ENCODE results near the gene DCXR.

Gene DCXR

DNA sequence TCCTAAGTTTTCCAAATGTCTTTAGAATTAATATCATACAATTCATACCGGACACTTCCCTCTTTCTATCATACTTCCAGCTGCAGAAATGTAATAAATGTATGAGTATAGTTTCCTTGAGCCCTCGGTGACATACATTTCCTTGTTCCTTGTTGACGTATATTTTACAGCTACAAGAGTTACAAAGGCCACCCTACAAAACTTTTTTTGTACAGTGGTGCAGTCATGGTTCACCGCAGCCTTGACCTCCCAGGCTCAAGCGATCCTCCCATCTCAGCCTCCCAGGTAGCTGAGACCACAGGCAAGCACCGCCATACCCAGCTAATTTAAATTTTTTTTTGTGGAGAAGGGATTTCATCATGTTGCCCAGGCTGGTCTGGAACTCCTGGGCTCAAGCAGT lies 35.3 kb upstream of the DCXR start:
- no peak for DNase-seq

DNA sequence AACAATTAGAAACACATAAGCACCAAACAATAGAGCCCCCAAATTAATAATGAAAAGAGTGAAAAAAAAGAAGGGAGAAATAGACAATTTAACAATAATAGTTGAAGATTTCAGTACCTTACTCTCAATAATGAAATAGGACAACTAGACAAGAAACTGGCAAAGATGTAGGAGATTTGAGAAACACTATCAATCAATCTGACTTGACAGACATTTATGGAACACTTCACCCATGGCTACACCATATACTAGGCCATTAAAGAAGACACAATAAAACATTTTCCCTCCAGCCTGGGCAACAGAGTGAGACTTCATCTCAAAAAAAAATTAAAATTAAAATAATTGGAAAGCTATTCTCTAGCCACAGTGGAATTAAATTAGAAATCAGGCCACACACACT lies 33.1 kb upstream of the DCXR start:
- DNase-seq, result no peak

DNA sequence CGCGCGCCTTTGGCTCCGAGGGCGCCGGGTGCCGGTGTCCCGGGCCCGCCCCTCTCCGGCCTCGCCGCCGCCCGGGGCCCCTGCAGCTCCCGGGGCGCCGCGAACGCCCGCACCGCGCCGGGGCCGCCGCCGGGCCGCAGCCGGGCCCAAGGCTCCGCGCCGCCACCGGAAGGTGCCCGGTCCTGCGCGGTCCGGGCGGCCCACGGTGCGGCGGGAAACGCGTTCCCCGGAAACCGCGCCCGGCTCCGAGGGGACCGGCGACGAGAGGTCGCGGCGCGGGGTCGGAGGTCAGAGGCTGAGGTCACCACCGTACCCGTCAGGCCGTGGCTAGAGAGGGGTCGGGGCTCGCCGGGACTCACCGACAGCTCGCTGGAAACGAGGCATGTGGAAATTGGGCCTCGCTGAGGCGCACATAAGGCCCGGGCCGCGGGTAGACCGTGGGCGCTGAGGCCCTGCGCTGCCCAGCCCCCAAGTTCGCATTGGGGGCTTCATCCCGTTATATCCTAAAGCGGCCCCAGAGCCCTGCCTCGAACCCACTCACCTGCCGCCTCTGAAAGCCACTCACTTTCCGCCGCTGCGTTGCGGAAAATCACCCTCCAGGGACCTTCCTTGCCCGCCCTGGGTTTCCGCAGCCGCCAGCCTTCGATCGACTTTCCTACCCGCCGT lies 28.3 kb upstream of the DCXR start, which contains the start of gene DUS1L:
TSS of gene DUS1L (minus strand) at position 167 of the 666 bp plus-strand sequence. CDS start 745 bp downstream, outside the sequence.
- peak; percentile 77 for DNase-seq

DNA sequence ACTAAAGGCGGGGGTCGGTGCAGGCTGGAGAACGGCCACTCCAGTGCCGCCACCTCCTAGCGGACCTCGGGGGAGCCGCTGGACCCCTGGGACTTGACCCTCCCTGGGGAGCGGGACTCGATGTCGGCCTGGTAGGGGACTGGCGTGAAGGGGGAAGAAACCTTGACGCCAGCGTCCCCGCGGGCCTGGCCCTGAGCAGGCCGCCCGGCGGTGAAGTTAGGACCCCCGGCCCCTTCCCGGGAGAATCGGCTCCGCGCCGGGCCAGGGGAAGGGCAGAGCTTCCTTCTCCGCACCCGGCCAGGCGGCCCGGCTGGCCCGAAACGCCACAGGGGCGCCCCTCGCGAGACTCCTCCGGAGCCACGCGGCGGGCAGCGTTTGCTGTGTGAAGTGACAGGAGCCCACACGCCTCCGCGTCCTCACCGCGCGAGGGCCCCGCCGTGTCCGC lies 27.7 kb upstream of the DCXR start:
- DNase-seq, result peak; percentile 51

DNA sequence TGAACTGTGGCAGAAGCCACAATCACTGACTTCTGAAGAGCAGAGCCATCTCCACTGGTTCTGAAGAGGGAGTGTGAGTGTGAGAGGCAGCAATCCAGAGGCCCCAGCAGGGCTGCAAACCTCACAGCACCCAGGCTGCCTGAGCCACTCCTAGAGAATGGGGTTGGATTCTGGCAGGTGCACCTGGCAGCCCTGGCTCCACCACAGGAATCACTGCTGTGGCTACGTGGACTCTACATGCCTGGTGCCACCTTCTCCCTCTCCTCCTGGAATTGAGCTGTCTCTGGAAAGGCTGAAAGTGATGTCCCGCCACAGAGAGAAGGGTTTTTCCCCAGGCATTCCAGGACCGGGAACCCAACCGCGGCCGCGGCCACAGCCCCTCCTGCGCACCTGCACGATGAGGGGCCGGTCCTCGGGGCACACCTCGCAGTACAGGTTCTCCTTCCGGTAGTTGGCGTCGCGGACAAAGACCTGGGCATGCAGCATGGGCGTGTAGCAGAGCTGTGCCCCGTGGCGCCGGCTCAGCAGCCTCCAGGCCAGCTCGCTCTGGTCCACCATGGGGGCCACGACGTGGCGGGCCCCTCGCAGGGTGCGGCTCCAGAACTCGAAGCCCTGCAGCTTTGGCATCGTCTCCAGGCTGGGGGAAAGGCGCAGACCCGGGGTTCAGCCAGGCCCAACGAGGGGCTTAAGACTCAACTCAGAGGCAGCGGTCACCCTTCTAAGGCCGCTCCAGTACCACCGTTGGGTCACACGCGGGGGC lies 27.1 kb upstream of the DCXR start:
- DNase-seq, result no peak

DNA sequence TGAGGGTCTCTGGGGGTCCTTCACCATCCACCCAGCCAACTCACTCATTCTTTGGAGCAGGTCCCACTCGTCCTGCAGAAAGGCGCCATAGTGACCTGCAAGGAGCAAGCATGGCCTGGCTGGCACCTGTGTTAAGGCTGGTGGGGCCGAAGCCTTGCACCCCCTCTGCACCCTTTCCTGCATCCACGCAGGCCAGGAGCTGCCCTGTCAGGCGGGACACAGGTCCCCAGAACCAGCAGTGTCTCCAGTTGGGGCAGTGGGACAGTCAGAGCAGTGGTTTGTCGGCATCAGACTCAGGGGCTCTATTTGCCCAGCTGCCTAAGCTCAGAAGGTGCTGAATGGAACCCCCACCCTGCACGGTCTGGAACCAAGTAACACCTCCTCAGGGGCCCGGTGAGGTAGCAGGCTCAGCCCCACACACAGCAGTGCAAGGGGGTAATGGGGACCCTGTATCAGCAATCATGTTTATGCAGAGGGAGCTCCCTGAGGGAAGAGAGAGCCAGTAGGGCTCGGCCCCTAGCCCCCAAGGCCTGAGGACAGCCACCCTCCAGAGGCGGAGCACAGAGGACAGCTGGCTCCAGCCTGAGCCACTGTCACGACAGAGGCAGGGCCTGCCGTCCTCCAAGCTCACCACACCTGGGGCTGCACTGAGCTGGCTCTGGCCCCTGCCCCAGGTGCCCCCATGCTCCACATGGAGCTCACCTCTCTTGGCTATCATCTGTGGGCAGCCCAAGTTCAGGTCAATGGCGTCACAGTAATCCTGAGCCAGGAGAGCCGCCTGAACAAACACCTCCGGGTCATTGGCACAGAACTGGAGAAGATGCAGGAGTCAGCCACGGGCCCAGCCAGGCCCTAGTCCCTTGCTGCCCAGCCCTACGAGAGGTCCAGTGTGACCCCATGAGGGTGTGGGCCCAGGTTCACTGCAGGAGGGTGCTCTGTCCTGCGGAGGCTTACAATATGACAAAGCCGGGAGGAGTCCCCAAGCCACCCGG lies 26.2 kb upstream of the DCXR start:
- DNase-seq, result peak; percentile 1

DNA sequence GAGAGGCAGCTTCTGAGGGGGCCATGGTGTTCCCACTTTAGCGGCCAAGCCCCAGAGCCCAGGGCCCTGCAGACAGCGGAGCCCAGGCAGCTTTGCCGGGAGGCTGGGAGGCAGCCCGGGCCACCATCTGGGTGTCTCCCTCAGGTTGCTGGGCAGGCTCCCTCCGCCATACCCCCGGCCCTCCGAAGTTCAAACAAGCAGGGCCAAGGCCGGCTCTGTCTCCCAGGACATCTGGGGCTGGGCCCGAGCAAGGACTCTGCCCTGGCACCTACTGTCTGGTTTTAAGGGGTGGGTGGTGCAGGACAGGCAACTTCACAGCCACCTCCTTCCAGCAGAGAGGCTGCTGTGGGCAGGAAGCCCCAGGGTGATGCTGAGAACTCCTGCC lies 25.5 kb upstream of the DCXR start:
- DNase-seq, result peak; percentile 2

DNA sequence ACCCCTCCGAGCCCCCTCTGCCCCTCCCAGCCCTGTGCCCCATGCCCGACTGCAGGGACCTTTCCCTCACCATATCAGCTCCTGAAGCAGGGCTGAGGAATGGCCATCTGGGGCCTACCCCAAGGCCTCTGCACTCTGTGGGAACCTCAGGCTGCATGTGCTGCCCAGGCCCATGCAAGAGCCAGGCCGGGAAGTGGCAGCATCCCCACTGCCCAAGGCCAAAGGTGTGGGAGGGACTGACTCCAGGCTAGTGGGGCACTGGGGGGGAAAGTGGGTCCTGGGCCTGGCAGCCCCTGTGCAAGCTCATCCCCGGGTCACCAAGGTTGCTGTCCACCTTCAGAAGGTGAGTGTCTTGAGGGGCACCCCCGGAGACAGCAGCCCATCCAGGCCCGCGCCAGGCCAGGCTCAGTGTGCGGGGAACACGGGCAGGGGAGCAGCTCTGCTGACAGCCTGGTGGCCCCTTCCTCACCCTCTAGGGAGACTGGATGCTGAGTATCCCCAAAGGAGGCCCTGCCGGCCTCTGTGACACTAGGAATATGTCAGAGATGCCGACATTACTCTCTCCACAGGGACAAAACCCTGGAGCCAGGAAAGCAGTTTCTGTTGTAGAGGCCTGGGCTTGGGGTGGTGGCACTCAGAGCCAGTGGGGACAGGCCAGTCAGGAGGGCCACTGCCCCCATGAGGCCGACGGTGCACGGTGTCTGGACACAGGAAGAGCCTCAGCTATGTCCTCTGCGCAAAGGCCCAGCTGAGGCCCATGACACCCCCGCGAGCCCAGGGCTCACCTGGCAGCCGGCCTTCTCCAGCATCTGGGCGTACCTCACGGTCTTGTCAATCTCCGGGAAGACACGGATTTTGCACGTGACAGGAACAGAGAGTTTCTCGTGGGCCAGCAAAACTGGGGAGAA lies 24.8 kb upstream of the DCXR start:
- peak; percentile 2 for DNase-seq

DNA sequence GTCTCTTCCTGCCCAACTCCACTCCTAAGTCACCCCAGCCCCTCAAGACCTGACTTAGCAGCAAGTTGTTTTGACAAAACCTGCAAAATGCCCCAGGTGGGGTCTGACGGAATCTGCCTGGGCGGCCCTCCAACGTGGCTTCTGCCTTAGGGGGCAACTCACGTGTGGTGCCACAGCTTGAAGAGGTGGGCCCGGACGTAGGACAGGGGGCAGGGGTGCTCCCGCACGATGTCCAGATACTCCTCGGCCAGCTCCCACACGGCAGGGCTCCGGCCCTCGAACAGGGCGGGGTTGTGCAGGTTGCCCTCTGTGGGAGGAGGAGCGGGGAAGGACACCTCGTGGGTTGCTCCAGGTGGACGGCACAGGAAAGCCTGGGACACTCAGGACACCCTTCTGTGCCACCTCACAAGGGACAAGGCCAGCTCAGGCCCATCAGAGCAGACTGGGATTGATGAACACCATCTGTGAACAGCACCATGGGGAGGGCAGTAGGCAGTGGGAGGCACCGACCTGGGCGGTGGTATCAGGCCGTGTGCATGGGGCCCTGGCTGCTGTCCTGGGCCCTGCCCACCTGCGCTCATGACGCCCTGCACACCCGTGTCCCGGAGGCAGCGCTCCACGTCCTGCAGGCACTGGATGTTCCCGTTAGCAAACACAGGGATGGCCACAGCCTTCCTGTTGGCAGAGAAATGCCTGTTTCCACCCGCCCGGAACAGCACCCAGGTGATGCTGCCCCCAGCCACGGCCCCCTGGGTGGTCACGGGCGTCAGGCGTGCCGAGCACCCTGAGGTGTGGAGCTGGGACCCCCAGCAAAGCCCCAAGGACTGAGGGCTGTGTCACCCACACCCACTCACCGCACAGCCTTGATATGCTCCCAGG lies 23.8 kb upstream of the DCXR start:
- DNase-seq, result peak; percentile 0

DNA sequence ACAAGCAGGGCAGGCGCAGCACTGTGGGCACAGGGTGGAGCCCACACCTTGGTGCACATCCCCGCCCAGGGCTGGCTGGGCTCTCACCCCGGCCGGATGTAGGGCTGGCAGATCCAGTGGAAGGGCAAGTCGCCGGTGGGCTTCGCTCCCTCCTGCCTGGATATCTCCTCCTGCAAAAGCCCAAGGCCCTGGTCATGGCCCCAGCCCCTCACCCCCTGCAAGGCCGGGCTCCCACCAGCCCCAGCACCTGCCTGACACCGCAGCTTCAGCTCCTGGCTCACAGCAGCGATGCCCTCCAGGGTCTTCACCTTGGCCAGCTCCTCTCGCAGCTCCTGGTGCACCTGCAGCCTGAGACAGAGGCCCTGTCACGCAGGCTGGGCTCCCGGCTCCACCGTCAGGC lies 23.1 kb upstream of the DCXR start:
- DNase-seq, result peak; percentile 1

DNA sequence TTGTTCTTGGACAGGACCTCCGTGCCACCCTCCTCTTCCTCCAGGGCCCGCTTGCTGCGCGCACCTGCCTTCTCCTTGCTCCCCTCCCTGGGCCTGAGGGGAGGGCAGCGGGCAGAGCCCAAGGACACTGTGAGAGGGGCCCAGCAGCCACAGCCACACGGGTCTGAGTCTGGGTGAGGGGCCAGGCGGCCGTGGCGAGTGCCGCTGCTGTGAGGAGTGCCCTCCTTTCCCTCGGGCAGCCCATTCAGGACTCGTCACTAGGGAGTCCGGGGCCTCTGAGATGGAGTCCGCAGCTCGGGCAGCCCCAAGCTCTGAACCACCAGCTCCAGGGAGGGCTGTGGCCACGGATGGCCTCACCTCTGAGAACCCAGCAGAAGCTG lies 22.5 kb upstream of the DCXR start:
- peak; percentile 2 for DNase-seq

DNA sequence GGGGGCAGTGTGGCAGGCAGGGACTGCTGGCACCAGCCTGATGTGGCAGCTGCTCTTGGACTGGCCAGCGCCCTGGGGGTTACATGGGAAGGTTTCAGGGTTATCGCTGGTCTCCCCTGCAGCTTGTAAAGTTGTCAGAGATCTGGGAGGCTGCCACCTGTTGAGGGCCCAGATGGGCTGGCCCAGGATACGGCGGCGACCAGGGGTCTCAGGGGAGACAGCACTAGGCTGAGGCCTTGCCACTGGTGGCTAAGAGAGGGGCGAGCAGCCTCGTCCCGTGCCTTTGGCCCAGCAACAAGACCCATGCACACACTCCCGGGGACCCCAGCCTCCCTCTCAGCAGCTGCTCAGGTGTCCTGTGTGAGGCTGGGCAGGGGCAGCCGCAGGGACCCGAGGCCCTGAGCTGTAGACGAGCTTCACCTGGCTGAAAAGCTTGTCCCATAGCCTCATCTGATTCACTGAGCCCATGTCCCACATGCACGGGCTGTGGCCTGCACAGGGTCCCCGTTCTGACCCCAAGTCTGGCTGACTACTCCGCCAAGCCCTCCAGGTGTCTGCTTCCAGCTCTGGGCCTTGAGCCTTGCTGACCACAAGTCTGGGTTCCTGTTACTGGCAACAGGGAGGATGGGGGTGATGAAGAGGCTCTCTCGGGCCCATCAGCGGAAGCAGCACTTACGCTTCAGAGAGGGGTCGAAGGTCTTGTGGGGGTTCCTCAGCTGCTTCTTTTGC lies 21.9 kb upstream of the DCXR start:
- peak; percentile 2 for DNase-seq

DNA sequence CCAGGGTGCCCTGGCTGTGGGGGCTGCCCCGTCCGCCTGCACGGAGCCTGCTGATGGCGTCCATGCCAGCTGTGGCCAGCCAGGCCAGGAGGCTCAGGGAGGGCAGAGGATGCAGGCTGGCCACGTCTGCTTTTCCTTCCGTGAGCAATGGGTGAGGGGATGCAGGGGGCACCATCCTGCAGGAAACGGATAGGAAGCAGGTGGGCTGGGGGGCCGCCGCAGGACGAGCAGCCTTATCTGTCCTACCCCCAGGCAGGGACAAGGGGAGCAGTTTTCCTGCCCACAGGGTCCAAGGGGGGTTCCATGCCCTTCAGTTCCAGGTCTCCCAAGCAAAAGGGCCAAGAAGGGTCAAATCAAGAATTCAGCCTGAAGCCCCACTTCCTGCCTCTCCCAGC lies 21.4 kb upstream of the DCXR start:
- DNase-seq, result peak; percentile 2

DNA sequence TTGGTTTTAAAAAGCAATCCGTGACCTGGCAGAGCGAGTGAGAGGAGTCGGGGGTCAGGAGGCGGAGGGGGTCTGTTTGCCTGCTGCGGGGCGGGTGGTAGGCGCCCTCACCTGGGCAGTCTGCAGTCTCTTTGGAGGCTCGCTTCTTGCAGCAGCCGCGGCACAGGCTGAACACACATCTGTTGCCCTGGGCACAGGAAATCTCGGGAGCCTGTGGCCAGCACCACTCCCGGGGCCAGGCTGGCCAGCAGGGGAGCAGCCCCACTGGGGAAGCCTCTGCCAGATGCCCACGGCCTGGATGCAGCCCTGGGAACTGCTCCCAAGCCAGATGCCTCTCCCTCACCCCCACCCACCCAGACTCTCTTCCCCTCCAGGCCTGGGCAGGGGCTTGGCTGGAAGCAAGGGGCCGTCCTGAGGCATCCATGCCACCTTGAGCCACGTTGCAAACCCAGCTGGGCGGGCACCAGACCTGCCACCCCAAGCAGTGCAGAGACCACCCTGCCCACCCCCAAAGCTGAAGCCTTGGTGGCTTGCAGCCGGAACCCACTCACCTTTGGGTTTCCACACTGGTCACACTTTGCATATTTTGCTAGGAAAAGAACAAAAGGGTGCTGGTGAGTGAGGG lies 20.8 kb upstream of the DCXR start:
- DNase-seq, result peak; percentile 1

DNA sequence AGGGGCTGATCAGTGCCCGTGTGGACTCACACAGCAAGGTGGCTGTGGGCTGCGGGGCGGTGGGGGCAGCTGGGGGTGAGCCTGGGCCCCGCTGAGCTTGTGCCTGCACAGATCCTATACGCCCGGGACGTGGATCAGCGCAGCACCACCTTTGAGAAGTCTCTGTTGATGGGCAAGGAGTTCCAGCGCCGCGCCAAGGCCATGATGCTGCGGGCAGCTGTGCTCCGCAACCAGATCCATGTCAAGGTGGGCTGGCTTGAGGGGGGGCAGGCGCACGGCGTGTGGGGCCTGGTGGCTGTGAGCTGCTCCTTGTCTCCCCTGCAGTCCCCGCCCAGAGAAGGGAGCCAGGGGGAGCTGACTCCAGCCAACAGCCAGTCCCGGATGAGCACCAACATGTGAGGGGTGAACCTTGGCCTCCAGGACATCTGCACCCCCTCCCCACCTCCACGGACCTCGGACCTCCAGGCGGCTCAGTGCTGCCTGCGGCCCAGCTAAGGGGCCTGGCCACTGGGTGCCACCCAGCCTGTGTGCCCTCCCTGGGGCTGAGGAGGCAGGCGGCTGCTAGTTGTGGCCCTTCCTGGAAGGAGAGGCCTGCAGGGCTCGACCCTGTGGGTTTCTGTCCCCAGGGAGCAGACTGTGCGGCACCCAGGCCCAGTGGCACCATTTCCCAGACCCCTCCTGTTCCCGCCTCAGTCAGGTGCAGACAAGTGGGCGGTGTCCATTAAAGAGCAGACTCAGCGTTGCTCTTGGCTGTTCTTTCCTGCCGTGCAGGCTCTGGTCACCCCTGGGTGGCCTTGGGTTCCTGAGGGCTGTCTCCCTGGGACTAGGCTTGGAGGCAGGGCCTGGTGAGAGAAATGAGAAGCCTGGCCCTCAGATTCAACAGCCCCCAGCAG lies 19.5 kb upstream of the DCXR start:
- DNase-seq, result peak; percentile 2

DNA sequence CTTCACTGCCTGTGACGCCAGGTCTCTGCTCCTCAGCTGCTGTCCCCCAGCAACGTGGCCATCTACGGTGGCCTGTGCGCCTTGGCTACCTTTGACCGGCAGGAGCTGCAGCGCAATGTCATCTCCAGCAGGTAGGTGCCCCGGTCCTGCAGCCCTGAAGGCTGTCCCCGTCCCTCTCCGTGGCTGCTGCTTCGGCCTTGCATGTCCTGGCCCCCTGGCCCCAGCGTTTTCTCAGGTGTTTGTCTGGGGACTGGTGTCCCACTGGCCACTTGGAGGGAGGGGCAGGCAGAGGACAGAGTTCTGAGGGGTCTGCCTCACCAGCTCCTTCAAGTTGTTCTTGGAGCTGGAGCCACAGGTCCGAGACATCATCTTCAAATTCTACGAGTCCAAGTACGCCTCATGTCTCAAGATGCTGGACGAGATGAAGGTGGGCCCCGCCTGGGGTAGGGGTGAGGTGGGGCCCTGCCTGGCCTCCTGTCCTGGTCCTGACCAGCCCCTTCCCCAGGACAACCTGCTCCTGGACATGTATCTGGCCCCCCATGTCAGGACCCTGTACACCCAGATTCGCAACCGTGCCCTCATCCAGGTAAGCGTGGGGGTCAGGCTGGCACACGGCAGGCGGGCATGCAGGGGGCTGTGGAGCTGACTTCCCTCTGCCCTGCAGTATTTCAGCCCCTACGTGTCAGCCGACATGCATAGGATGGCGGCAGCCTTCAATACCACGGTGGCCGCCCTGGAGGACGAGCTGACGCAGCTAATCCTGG lies 18.6 kb upstream of the DCXR start:
- peak; percentile 3 for DNase-seq

DNA sequence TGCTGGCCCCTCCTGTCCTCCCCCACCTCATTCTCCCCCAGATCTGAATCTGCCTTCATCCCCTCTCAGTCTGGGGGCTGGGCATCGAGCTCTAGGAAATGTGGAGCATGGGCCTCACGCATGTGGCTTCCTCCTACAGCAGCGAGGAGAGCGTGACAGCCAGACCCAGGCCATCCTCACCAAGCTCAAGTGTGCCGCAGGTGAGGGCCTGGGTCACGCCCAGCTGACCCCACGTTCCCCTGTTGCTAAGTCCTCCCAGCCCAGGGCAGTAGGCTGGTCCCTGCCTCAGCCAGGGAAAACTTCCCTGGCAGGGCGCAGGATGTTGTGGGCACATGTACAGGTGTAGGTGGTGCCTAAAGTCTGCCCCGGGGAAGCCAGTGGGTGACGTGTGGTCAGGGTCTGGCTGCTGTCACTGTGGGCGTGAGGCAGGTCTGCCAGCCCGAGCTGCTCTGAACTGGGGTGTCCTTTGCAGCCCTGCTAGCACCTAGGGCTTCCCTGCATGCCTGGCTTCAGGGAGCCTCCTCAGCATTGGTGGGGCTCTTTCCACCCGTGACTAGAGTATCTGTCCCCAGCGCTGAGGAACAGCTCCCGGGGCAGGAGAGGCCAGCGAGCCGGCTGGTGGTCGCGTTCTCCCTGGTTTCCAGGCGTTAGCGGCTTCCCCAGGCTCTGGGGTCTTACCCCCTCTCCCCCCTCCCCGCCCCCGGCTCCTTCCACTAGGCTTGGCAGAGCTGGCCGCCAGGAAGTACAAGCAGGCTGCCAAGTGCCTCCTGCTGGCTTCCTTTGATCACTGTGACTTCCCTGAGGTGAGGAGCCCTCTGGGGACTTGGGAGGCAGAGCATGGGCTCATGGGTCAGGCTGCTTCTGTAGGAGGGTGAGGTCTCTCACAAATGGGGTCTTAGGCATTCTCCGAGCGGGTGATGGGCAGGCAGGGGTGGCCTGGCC lies 17.8 kb upstream of the DCXR start:
- DNase-seq, result peak; percentile 0
